HG02938 (cell line): ENCODE results near the gene DGKB.
A peak's percentile ranks its signal among the peaks of the same experiment; 100 is the strongest.

Experiments
- ATAC-seq: cut with Tn5 transposase; IDR thresholded peaks from one replicate; pipeline ENCODE4 v1.9.1; 2021; ENCODE audit warnings: mild to moderate bottlenecking, moderate library complexity; ENCODE audit not compliant: unreplicated experiment

The DGKB gene

GRCh38 chr7:14761510-14762296 lies 140.8 kb downstream of the DGKB start:
- no peak for ATAC-seq

- ATAC-seq = no peak
Measured at GRCh38 chr7:14760730-14761478, 141.6 kb downstream of the DGKB start.

GRCh38 chr7:14759785-14760184 lies 142.8 kb downstream of the DGKB start:
- no peak for ATAC-seq

GRCh38 chr7:14754631-14755030 lies 147.9 kb downstream of the DGKB start:
- no peak for ATAC-seq

GRCh38 chr7:14752301-14752700 lies 150.2 kb downstream of the DGKB start:
- ATAC-seq = no peak

GRCh38 chr7:14751461-14751860 lies 151.1 kb downstream of the DGKB start:
- ATAC-seq = no peak

GRCh38 chr7:14748461-14748860 lies 154.1 kb downstream of the DGKB start:
- ATAC-seq = no peak

- no peak for ATAC-seq
Measured at GRCh38 chr7:14747701-14748100, 154.8 kb downstream of the DGKB start.

- no peak for ATAC-seq
Measured at GRCh38 chr7:14745076-14745475, 157.5 kb downstream of the DGKB start.

- no peak for ATAC-seq
Measured at GRCh38 chr7:14740606-14741005, 161.9 kb downstream of the DGKB start.

- ATAC-seq = no peak
Measured at GRCh38 chr7:14739841-14740185, 162.7 kb downstream of the DGKB start.

GRCh38 chr7:14739168-14739840 lies 163.2 kb downstream of the DGKB start:
- ATAC-seq = no peak

- no peak for ATAC-seq
Measured at GRCh38 chr7:14738086-14738485, 164.5 kb downstream of the DGKB start.

GRCh38 chr7:14734839-14735321 lies 167.7 kb downstream of the DGKB start:
- no peak for ATAC-seq

GRCh38 chr7:14720785-14721184 lies 181.8 kb downstream of the DGKB start:
- ATAC-seq = no peak

GRCh38 chr7:14717816-14718215 lies 184.7 kb downstream of the DGKB start:
- no peak for ATAC-seq

GRCh38 chr7:14717169-14717568 lies 185.4 kb downstream of the DGKB start:
- no peak for ATAC-seq

GRCh38 chr7:14714161-14714728 lies 188.3 kb downstream of the DGKB start:
- peak; percentile 98 for ATAC-seq

GRCh38 chr7:14698239-14698638 lies 204.3 kb downstream of the DGKB start:
- ATAC-seq = no peak

GRCh38 chr7:14697684-14698083 lies 204.9 kb downstream of the DGKB start:
- no peak for ATAC-seq

GRCh38 chr7:14691597-14692203 lies 210.9 kb downstream of the DGKB start:
- no peak for ATAC-seq
